Thyroid gland (tissue), 4 donors: Measurements from ENCODE around the gene IL2RA. TPM values are rescaled to one million over a fixed set of nuclear protein-coding genes. Genes with fewer than 3 reads are reported as not detected.

Experiments used
- DNase-seq, 2 donors: peaks; one replicate each; pipeline ENCODE4 v3.0.0-alpha.2; 2019
- H3K27ac ChIP-seq, 3 donors: fragments of 200-600 bp; sonication (generic); 1 replicate in 2 of 3; 2 replicates in 1 of 3; pipeline ENCODE4 v1.5.1; 2016 to 2019; ENCODE audit warnings: mild to moderate bottlenecking in 1 of 3, moderate library complexity in 1 of 3
- H3K27me3 ChIP-seq: fragments of 200-600 bp; sonication (generic); one replicate; pipeline ENCODE4 v1.5.1; 2019
- H3K36me3 ChIP-seq, 2 donors: fragments of 200-600 bp; sonication (generic); one replicate each; pipeline ENCODE4 v1.5.1; 2016 to 2019
- H3K4me1 ChIP-seq, 2 donors: fragments of 200-600 bp; sonication (generic); one replicate each; pipeline ENCODE4 v1.5.1; 2017 to 2019
- H3K4me3 ChIP-seq, 3 donors: fragments of 200-600 bp; sonication (generic); replicated peaks in 1 of 3; 1 replicate in 2 of 3; 2 replicates in 1 of 3; pipeline ENCODE4 v1.5.1; 2016; ENCODE audit warnings: mild to moderate bottlenecking in 1 of 3
- H3K9me3 ChIP-seq: fragments of 200-600 bp; sonication (generic); one replicate; pipeline ENCODE4 v1.5.1; 2017
- POLR2A ChIP-seq, 2 donors: fragments of 450-650 bp; IDR thresholded peaks; one replicate each; pipeline ENCODE4 v1.6.1; 2017; ENCODE audit warnings: antibody characterized with exemption in 2 of 2, mild to moderate bottlenecking in 2 of 2, moderate library complexity in 1 of 2
- WGBS, 2 donors: methylation state at CpG; one replicate each; pipeline ENCODE4 v1.1.5; 2017; 5-methylcytosine and 5-hydroxymethylcytosine counted together
- intact Hi-C: fragments of 100-400 bp; cut with DNase I; formaldehyde crosslinking; loops from one replicate; pipeline ENCODE4 v1.15.1; 2023
- total RNA-seq, 4 donors: library from RNA; depleted of rRNA; stranded (reverse); fragments of >200 nt; gene quantifications; one replicate each; pipeline ENCODE4 v1.2.3, GENCODE V29; 2016
- TF ChIP-seq, protein P1 (sequence below), 6 experiments: fragments of 200-600 bp in 3 of 6; fragments of 450-650 bp in 3 of 6; sonication (generic) in 3 of 6; IDR thresholded peaks; one replicate each; pipeline ENCODE4 v1.5.1; 2016 to 2019; ENCODE audit warnings: antibody characterized with exemption in 6 of 6, mild to moderate bottlenecking in 2 of 6, inconsistent platforms in 1 of 6, moderate library complexity in 1 of 6

The IL2RA gene
- total RNA-seq, 4 donors from 2014 or later: 1.7 to 11.3 (median 2.3) TPM

GRCh38 chr10:6027929-6028328 lies 34.2 kb downstream of the IL2RA start:
- no peaks in the 10 kb centered on the region for H3K27me3 ChIP-seq
- H3K4me1 ChIP-seq: no peaks in the 10 kb centered on the region
- no peak overlapping the region for H3K27ac ChIP-seq
- no peak overlapping the region for H3K4me3 ChIP-seq
- H3K36me3 ChIP-seq: no peaks in the 10 kb centered on the region
- no peak for DNase-seq
- intact Hi-C loops: no loop called here
- no peaks in the 10 kb centered on the region for H3K9me3 ChIP-seq
- TF ChIP-seq, protein P1, sequence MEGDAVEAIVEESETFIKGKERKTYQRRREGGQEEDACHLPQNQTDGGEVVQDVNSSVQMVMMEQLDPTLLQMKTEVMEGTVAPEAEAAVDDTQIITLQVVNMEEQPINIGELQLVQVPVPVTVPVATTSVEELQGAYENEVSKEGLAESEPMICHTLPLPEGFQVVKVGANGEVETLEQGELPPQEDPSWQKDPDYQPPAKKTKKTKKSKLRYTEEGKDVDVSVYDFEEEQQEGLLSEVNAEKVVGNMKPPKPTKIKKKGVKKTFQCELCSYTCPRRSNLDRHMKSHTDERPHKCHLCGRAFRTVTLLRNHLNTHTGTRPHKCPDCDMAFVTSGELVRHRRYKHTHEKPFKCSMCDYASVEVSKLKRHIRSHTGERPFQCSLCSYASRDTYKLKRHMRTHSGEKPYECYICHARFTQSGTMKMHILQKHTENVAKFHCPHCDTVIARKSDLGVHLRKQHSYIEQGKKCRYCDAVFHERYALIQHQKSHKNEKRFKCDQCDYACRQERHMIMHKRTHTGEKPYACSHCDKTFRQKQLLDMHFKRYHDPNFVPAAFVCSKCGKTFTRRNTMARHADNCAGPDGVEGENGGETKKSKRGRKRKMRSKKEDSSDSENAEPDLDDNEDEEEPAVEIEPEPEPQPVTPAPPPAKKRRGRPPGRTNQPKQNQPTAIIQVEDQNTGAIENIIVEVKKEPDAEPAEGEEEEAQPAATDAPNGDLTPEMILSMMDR (IDR thresholded peaks at IDR 0.05): no peak
- TF ChIP-seq POLR2A (IDR thresholded peaks at IDR 0.05): no peak
- 77 to 80% methylated on average over 6 of the region's 6 CpGs for WGBS, 2 donors

GRCh38 chr10:6025683-6026255 lies 36.4 kb downstream of the IL2RA start:
- H3K9me3 ChIP-seq: no peaks in the 10 kb centered on the region
- no peaks in the 10 kb centered on the region for H3K36me3 ChIP-seq
- no peaks in the 10 kb centered on the region for H3K4me1 ChIP-seq
- 95 to 96% methylated on average over 6 of the region's 6 CpGs for WGBS, 2 donors
- intact Hi-C loops: no loop called here
- no peak for DNase-seq
- no peaks in the 10 kb centered on the region for H3K27me3 ChIP-seq
- no peak overlapping the region for H3K27ac ChIP-seq
- TF ChIP-seq POLR2A (IDR thresholded peaks at IDR 0.05): no peak
- TF ChIP-seq, protein P1 (IDR thresholded peaks at IDR 0.05): no peak
- no peak overlapping the region for H3K4me3 ChIP-seq

- 93 to 94% methylated on average over 10 of the region's 10 CpGs for WGBS, 2 donors
- no peak for DNase-seq
Measured at GRCh38 chr10:6024334-6024682, 37.9 kb downstream of the IL2RA start.

DNA sequence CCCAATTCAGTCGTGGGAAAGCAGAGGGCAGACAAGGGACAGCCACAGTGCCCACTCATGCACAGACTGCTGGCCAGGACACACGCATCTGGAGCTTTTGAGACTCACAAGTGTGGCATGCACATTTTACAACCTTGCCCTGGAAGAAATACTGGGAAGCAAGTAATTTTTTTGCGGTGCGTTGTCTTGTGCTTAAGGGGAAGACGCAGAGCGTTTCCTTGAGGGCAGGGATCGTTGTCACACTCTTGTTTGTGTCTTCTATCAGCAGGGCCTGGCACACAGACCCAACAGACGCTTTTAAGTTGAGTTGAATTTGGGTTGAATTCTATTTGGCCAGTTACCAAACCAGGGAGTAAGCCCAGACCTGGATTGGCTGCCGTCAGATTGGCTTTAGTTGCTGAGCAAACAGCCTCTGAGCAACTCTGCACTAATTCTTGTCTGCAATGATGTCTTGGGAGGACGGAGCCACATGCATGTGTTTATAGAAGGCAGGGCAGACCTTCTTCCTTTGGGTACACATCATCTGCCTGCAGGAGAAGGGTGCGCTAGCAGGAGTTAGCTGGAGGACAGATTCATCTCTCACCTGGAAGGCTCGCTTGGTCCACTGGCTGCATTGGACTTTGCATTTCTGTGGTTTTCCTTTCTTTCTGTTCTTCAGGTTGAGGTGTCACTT lies 38.4 kb downstream of the IL2RA start:
- intact Hi-C loops: no loop called here
- H3K9me3 ChIP-seq: no peaks in the 10 kb centered on the region
- H3K27me3 ChIP-seq: no peaks in the 10 kb centered on the region
- H3K4me1 ChIP-seq: no peaks in the 10 kb centered on the region
- no peak overlapping the region for H3K4me3 ChIP-seq
- WGBS, 2 donors: 74 to 76% methylated on average over 12 of the region's 12 CpGs
- TF ChIP-seq POLR2A (IDR thresholded peaks at IDR 0.05): no peak
- TF ChIP-seq, protein P1 (IDR thresholded peaks at IDR 0.05): no peak
- DNase-seq: no peak
- no peaks in the 10 kb centered on the region for H3K36me3 ChIP-seq
- H3K27ac ChIP-seq: no peak overlapping the region

More at GRCh38 chr10:6024334-6024682, 37.9 kb downstream of the IL2RA start:
- H3K36me3 ChIP-seq: no peaks in the 10 kb centered on the region
- H3K27me3 ChIP-seq: no peaks in the 10 kb centered on the region
- H3K4me3 ChIP-seq: no peak overlapping the region
- H3K27ac ChIP-seq: no peak overlapping the region
- intact Hi-C loops: no loop called here
- no peaks in the 10 kb centered on the region for H3K4me1 ChIP-seq
- no peaks in the 10 kb centered on the region for H3K9me3 ChIP-seq
- no peak for TF ChIP-seq POLR2A (IDR thresholded peaks at IDR 0.05)
- TF ChIP-seq, protein P1 (IDR thresholded peaks at IDR 0.05): no peak

DNA sequence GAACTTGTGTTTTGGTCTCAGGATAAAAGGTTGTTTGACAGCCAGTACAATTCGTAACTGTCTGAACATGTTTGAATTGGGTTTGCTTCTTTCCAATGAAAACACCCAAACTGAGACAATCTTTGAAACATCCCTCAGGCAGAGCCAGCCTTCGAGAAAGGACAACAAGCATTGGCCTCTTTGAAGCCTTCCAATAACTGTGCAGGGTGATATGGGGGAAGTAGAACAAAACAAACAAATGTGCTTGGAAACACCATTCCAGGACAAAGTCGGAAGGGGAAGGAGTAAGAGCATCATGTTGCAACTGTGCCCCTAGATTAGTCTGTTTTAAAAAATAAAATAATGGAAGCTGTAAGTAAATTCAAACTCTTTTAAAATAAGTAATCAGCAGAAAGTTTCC lies 39.5 kb downstream of the IL2RA start:
- Histone ChIP-seq H3K27me3 (no peaks in the 10 kb centered on the region), H3K9me3 (no peaks in the 10 kb centered on the region), H3K4me1 (no peaks in the 10 kb centered on the region), H3K36me3 (no peaks in the 10 kb centered on the region), H3K4me3 (no peak overlapping the region), H3K27ac (no peak overlapping the region)
- TF ChIP-seq POLR2A (IDR thresholded peaks at IDR 0.05): no peak
- TF ChIP-seq, protein P1 (IDR thresholded peaks at IDR 0.05): no peak
- no peak for DNase-seq
- intact Hi-C loops: no loop called here
- WGBS, 2 donors: 38 to 46% methylated on average over 3 of the region's 3 CpGs
